Stimulated activated CD8-positive, alpha-beta memory T cell treated with anti-CD3 and anti-CD28 coated beads, Interleukin-2, amount 100 ng/mL, for 48 hours (primary cell): ENCODE data around the gene ARNT2.
"Not testable (repeated sequence)": the region's sequence is repeated elsewhere in the genome, so short reads cannot be mapped to it uniquely, and the experiment has no call there.

Source experiments
- DNase-seq, 2 donors: peaks; one replicate each; pipeline ENCODE4 v3.0.0-alpha.2; 2020; ENCODE audit warnings: low read depth in 2 of 2

Gene ARNT2

DNA sequence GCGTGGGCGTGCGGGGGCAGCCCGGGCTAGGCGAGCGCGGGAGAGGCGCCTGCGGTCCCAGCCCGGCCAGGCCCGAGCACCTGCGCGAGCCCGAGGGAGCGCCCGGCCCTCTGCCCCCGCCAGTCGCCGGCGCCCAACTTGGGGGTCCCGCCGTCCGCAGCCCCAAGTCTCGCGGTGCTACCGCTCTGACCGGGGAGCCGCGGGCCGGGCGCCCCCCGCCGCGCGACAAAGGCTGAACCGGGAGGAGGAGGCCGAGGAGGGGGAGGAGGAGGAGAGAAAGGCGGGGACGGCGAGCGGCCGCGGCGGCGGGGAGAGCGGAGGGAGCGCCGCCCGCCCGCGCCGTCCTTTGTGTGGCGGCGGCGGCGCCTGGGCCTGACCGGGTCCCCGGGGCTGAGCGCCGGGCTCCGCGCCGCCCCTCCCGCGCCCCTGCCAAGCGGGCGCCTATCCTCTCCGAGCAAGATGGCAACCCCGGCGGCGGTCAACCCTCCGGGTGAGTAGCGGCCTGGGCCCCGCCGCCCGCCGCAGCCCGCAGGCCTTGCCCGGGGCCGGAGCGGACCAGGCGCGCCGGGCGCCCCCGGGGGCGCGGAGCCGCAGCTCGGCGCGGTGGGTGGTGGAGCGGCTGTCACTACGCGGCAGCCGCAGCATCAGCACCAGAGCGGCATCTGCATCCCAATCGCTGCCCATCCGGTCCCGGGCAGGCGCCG lies at the start of gene ARNT2:
ARNT2 (plus strand) TSS at position 326 of the 704 bp plus-strand sequence; CDS start at position 460, 134 bp downstream.
- no peak for DNase-seq

DNA sequence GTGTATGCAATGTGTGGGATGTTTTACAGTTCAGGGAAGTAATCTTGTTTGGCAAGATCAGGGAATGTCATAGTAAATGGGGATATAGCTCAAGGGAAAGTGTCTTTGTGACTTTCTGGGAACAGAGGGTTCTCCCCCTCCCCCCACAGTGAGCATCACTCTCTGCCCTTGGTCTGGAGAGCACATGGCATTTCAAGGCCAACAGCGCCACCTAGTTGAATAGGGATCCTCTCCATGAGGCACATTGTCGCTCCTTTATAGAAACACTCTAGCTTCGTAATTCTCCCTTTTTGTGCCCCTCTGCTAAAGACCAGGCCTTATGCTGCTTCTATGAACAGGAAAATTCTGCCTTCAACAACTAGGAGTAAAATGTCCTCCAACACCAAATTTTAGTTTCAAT lies 37.1 kb upstream of the ARNT2 start:
- DNase-seq, result peak in 1 of 2 donors; percentile 3

- no peak for DNase-seq
Measured at GRCh38 chr15:80367661-80368060, 36.5 kb upstream of the ARNT2 start.

- DNase-seq, result no peak
Measured at GRCh38 chr15:80371924-80372323, 32.3 kb upstream of the ARNT2 start.

DNA sequence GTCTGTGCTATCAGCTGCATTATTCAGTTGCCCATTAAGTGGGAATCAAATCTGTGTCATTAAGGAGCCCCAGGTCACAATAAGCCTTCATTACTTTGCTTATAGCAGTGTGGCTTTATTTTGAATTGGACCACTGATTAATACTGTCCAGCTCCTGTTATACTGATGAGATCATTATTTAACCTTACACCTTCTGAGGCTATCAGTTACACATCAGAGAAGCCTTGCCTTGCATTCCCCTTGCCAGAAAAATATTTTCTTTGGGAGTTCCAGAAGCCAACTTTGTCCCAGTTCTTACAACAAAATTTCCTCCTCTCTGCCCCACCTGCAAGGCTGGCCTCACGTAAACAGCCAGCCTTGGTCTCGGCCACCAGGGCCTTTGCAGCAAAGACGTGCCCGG lies 29.7 kb upstream of the ARNT2 start:
- no peak for DNase-seq

GRCh38 chr15:80375968-80376891 lies 28.0 kb upstream of the ARNT2 start:
- no peak for DNase-seq

GRCh38 chr15:80379693-80380092 lies 24.5 kb upstream of the ARNT2 start:
- no peak for DNase-seq

- DNase-seq, result no peak
Measured at GRCh38 chr15:80380154-80380553, 24.0 kb upstream of the ARNT2 start.

DNA sequence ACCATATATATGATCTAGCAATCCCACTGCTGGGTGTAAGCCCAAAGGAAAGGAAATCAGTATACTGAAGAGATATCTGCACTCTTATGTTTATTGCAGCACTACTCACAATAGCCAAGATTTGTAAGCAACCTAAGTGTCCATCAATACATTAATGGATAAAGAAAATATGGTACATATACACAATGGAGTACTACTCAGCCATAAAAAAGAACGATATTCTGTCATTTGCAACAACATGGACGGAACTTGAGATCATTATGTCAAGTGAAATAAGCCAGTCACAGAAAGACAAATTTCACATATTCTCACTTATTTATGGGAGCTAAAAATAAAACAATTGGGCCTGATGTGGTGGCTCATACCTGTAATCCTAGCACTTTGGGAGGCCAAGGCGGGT lies 21.9 kb upstream of the ARNT2 start:
- no peak for DNase-seq

DNA sequence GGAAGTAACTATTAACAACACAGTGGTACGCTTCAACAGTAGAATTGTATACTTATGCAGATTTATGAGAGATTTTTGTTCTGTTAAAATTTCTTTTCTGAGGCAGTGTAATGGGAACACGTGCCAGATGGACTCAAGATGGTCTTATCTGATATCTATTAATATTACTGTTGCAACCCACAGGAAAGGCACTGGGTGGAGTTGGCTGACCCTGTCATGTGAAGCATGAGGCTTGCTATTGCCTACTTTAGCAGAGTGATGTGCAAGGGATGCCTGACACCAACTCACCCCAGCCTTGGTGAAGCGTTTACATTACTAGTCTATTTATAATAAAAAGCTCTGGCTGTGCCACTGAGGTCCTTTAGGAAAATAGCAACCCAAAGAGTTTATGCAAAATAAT lies 19.8 kb upstream of the ARNT2 start:
- no peak for DNase-seq

- DNase-seq, result no peak
Measured at GRCh38 chr15:80386151-80386550, 18.0 kb upstream of the ARNT2 start.

DNA sequence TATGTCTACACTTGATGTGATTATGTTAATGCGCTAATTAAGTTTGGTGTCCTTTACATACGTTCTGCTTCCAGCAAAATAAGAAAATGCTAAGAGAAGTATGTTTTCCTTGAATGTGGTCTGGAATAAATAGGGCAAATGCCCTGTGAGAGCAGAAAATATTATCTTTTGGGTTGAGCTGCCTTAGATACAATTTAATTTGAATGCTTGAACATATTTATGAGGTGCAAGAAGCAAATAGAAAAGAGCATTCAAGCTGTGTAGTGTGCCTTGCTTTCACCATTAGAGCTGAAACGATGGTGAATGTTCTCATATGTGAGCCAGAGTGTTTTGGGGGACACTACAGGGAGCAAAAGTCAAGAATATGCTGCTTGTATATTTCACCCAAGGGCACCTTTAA lies 15.9 kb upstream of the ARNT2 start:
- no peak for DNase-seq

- DNase-seq, result no peak
Measured at GRCh38 chr15:80389370-80389769, 14.8 kb upstream of the ARNT2 start.

DNA sequence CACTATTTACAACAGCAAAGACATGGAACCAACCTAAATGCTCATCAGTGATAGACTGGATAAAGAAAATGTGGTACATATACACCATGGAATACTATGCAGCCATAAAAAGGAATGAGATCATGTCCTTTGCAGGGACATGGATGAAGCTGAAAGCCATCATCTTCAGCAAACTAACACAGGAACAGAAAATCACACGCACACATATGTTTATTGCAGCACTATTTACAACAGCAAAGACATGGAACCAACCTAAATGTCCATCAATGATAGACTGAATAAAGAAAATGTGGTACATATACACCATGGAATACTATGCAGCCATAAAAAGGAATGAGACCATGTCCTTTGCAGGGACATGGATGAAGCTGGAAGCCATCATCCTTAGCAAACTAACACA lies 13.2 kb upstream of the ARNT2 start:
- DNase-seq, result not testable (repeated sequence)

DNA sequence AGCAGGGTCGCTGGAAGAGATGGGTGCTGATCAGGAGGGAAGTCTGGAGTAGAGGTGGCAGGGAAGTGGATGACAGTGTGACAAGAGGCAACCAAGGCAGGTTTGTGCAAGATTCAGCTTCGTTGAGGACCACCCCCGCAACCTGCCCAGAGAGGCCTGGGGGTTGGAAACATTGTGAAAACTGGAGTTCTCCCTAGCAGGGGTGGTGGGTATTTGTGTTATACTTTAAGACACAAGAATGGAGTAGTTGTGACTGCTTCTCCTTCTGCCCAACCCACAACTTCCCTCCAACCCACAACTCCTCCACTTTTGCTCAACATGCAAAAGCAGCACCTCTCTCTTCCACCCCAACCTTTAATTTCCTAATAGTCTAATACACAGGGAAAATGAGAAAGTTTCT lies 8.6 kb upstream of the ARNT2 start:
- no peak for DNase-seq

DNA sequence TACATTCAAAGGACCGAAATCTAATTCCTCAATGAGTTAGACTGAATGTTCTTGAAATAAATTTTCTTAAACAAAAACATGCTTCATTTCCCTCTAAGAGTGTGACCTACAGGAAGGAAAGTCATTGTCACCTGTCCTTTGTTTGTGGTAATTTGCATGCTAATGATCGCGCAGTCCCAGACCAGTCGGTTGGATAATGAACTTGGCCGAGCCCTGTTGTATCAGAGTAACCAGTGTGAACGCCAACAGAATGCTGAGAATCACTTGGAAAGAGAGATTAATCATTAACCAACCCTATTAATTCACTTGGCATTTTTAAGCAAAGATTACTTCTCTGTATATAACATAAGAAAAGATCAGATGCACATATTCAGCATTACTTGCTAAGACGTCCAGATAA lies 8.1 kb upstream of the ARNT2 start:
- DNase-seq, result no peak

GRCh38 chr15:80399508-80399907 lies 4.7 kb upstream of the ARNT2 start:
- DNase-seq, result no peak

DNA sequence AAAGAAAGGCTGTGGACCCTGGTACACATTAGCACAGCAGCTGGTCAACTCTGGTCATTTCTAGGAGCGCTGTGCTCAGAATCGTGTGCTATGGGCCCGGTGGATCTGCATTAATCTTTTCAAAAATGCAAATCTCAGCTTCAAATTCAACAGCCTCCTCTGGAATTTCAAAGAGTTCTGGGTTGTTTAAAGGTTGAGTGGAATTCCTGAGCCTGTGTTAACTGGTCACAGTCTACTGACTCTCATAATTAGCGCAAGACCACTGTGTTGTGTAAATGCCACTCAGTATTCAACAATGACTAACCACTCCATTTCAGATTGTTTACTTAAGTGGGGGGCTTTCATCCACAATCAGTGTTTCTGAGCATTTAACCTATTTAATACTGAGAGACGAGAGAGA lies 2.7 kb upstream of the ARNT2 start:
- DNase-seq, result no peak

DNA sequence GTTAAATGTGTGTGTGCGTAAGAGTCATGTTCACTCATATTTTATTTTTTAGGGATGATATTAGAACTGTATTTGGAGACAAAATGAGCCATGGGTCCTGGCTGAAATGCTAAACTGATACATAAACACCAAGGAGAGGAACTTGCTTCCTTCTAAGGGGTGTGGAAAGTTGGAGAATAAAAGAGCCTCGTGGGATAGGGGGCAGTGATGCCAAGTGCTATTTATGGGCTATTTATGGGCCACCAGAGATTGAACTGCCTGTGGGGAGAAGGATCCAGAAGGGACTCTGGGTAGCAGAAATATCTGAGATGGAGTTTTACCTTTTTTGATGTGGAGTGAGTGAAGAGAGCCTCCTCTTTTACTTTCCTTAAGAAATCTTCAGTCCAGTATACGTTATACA lies 1.8 kb upstream of the ARNT2 start:
- no peak for DNase-seq

GRCh38 chr15:80403712-80404056 lies 498 bp upstream of the ARNT2 start:
- no peak for DNase-seq

DNA sequence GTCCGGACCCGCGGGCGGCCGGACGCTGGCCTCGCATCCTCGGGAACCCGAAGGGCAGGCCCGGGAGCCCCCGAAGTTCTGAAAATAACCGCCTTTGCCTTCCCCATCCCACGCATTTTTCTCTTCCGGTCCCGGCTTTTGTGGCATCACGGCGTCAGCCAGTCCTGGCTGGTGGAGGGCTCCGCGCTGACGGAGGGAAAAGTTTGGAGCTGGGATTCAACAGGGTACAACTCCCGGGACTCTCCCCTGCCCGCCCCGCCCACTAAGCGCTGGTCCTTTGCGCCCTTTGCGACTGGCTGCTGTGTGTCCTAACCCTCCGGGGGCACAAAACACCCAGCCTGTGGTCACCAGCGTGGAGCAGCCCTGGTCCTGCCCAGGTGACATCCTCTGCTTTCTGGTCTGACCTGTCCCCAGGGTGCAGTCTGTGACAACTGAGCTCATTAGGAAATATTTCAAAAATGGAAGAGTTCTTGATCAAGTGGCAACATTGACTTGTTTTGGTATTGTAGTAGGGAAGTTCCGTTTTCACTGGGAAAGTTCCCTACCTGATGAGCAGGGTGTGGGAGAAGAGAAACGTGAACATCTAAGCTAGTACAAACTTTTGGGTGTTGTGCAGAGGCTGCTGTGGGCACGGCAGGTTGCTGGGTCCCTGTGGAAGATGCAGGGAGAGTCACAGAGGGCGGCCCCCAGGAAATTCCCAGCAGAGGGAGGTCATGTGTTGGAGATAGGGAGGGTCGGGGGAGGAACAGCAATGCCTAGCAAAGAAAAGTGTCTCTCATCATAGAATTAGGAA lies 775 bp downstream of the ARNT2 start:
- DNase-seq, result no peak

DNA sequence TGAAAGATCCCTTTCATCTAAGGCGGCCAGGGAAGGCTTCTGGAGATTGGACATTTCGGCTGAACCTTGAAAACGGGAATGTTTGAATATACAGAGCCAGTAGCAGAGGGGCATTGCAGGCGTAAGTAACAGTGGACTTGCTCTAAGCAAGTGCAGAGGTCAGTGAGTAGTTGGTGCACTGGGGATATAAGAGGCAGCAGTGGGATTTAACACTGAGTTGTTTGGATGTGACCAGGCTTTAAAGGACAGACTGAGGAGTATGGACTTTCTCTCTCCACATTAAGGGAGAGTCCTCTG lies 1.3 kb downstream of the ARNT2 start:
- no peak for DNase-seq

- no peak for DNase-seq
Measured at GRCh38 chr15:80405970-80406369, 1.8 kb downstream of the ARNT2 start.
